GM12878 (cell line): ENCODE data around the gene PCDHGC4. TPM values are rescaled to one million over a fixed set of nuclear protein-coding genes. Genes with fewer than 3 reads are reported as not detected.
A peak's percentile ranks its signal among the peaks of the same experiment; 100 is the strongest.

Experiments
- ASH2L ChIP-seq: fragments of 300-600, 200-600 bp; sonication (generic); IDR thresholded peaks from 2 replicates; pipeline ENCODE4 v1.6.1; 2017; ENCODE audit warnings: low read depth, mild to moderate bottlenecking, borderline replicate concordance
- BCL11A ChIP-seq: IDR thresholded peaks from 2 replicates; pipeline ENCODE4 v1.6.1; 2011; ENCODE audit warnings: low read depth, low read length
- BMI1 ChIP-seq: fragments of 450-650 bp; IDR thresholded peaks from 2 replicates; pipeline ENCODE4 v1.6.1; 2016; ENCODE audit warnings: mild to moderate bottlenecking, moderate library complexity, borderline replicate concordance
- CBX3 ChIP-seq: fragments of 200-600 bp; sonication (generic); IDR thresholded peaks from 2 replicates; pipeline ENCODE4 v1.6.1; 2016; ENCODE audit warnings: low read depth, borderline replicate concordance
- EZH2 ChIP-seq: IDR thresholded peaks from 2 replicates; pipeline ENCODE4 v1.6.1; 2012; ENCODE audit warnings: low read depth, mild to moderate bottlenecking, control low read depth, inconsistent platforms, low read length, borderline replicate concordance; ENCODE audit not compliant: control insufficient read depth
- KLF5 ChIP-seq: fragments of 450-650 bp; IDR thresholded peaks from 2 replicates; pipeline ENCODE4 v1.6.1; 2014; ENCODE audit warnings: mild to moderate bottlenecking; ENCODE audit not compliant: partially characterized antibody
- MTA2 ChIP-seq: fragments of 450-650 bp; IDR thresholded peaks from 2 replicates; pipeline ENCODE4 v1.6.1; 2016; ENCODE audit warnings: low read depth, mild to moderate bottlenecking, moderate library complexity
- NFYA ChIP-seq: IDR thresholded peaks from 2 replicates; pipeline ENCODE4 v1.6.1; 2011; ENCODE audit warnings: low read depth, mild to moderate bottlenecking, low read length, improper control_type of control experiment, borderline replicate concordance
- PML ChIP-seq: IDR thresholded peaks from 2 replicates; pipeline ENCODE4 v1.6.1; 2012; ENCODE audit warnings: low read length, inconsistent platforms
- POLR2AphosphoS2 ChIP-seq: IDR thresholded peaks from 2 replicates; pipeline ENCODE4 v1.6.1; 2011; ENCODE audit warnings: low read depth, mild to moderate bottlenecking, low read length, improper control_type of control experiment, moderate library complexity
- RB1 ChIP-seq: fragments of 450-650 bp; formaldehyde crosslinking; IDR thresholded peaks from 2 replicates; pipeline ENCODE4 v1.6.1; 2017; ENCODE audit warnings: mild to moderate bottlenecking, borderline replicate concordance
- RBBP5 ChIP-seq: fragments of 200-600 bp; sonication (generic); conservative IDR thresholded peaks from 2 replicates; pipeline ENCODE4 v1.6.1; 2016
- RCOR1 ChIP-seq: conservative IDR thresholded peaks from 2 replicates; pipeline ENCODE4 v1.6.1; 2012; ENCODE audit warnings: low read depth, low read length, improper control_type of control experiment
- SIN3A ChIP-seq: IDR thresholded peaks from 2 replicates; pipeline ENCODE4 v1.6.1; 2012; ENCODE audit warnings: low read depth, low read length, improper control_type of control experiment
- SREBF2 ChIP-seq: IDR thresholded peaks from 2 replicates; pipeline ENCODE4 v1.6.1; 2012; ENCODE audit warnings: mild to moderate bottlenecking, low read length
- SRF ChIP-seq, 2 experiments: IDR thresholded peaks; 2 replicates each; pipeline ENCODE4 v1.6.1; 2011; ENCODE audit warnings: low read depth in 2 of 2, low read length in 2 of 2, mild to moderate bottlenecking in 1 of 2, moderate library complexity in 1 of 2
- SUPT20H ChIP-seq: IDR thresholded peaks from 2 replicates; pipeline ENCODE4 v1.6.1; 2011; ENCODE audit warnings: low read depth, mild to moderate bottlenecking, low read length, moderate library complexity, borderline replicate concordance; ENCODE audit not compliant: control insufficient read depth
- TAF1 ChIP-seq: IDR thresholded peaks from 2 replicates; pipeline ENCODE4 v1.6.1; 2011; ENCODE audit warnings: mild to moderate bottlenecking, low read depth, low read length, borderline replicate concordance
- USF1 ChIP-seq: IDR thresholded peaks from 2 replicates; pipeline ENCODE4 v1.6.1; 2011; ENCODE audit warnings: borderline replicate concordance, low read depth, mild to moderate bottlenecking, moderate library complexity, mixed read lengths, low read length; ENCODE audit not compliant: insufficient read depth; ENCODE audit errors: extremely low read length
- YBX1 ChIP-seq: fragments of 450-650 bp; IDR thresholded peaks from 2 replicates; pipeline ENCODE4 v1.6.1; 2016; ENCODE audit warnings: antibody characterized with exemption
- ZNF207 ChIP-seq: fragments of 450-650 bp; IDR thresholded peaks from 2 replicates; pipeline ENCODE4 v1.6.1; 2014; ENCODE audit warnings: antibody characterized with exemption, mild to moderate bottlenecking, borderline replicate concordance
- ZNF274 ChIP-seq: IDR thresholded peaks from one replicate; pipeline ENCODE4 v1.8.0; 2011; ENCODE audit not compliant: insufficient read length, insufficient read depth
- ZNF384 ChIP-seq: IDR thresholded peaks from 2 replicates; pipeline ENCODE4 v1.6.1; 2012; ENCODE audit warnings: low read depth, mild to moderate bottlenecking, low read length, improper control_type of control experiment, borderline replicate concordance
- polyA plus RNA-seq, 11 experiments: library from polyadenylated mRNA; depleted of rRNA in 4 of 11; unstranded in 6 of 11; stranded (reverse) in 5 of 11; fragments of >200 nt; fragmentation: Nextera tagmentation in 4 of 11; fragmentation: Illumina TruSeq in 1 of 11; extraction: Ambion mirVana in 4 of 11; extraction: Trizol in 1 of 11; gene quantifications; 1 replicate in 1 of 11; 2 replicates in 10 of 11; pipeline versions ENCODE4 v1.2.1 to v1.2.3, GENCODE V29; 2011 to 2016; ENCODE audit warnings: inconsistent platforms in 2 of 11, missing spikeins in 2 of 11, low read depth in 1 of 11
- total RNA-seq, 4 experiments: library from RNA; depleted of rRNA in 3 of 4; stranded (reverse); fragments of >200 nt in 3 of 4; fragmentation: Illumina TruSeq in 1 of 4; extraction: Trizol in 1 of 4; gene quantifications; 2 replicates each; pipeline versions ENCODE4 v1.2.1 to v1.2.3, GENCODE V29; 2013 to 2021
- TF ChIP-seq, protein P1 (sequence below): fragments of 450-650 bp; IDR thresholded peaks from 2 replicates; pipeline ENCODE4 v1.6.1; 2017; ENCODE audit warnings: low read depth, mild to moderate bottlenecking, moderate library complexity
- TF ChIP-seq, protein P2 (sequence below): fragments of 450-650 bp; IDR thresholded peaks from 2 replicates; pipeline ENCODE4 v1.6.1; 2016; ENCODE audit warnings: mild to moderate bottlenecking

Gene PCDHGC4
- total and polyA plus RNA-seq, 10 of the 15 experiments (the other 5 are each of a cell fraction or from before 2014, with no cell fraction given): 0.04 to 1.2 (median 0.52) TPM

DNA sequence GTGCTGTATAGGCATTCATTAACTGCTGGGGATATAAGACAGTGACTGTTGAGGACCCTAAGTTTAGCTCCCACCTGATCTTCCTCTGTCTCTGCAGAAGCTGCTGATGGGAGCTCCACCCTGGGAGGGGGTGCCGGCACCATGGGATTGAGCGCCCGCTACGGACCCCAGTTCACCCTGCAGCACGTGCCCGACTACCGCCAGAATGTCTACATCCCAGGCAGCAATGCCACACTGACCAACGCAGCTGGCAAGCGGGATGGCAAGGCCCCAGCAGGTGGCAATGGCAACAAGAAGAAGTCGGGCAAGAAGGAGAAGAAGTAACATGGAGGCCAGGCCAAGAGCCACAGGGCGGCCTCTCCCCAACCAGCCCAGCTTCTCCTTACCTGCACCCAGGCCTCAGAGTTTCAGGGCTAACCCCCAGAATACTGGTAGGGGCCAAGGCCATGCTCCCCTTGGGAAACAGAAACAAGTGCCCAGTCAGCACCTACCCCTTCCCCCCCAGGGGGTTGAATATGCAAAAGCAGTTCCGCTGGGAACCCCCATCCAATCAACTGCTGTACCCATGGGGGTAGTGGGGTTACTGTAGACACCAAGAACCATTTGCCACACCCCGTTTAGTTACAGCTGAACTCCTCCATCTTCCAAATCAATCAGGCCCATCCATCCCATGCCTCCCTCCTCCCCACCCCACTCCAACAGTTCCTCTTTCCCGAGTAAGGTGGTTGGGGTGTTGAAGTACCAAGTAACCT is 26.2 kb downstream of the PCDHGC4 start (continued):
- TF ChIP-seq, protein P1, sequence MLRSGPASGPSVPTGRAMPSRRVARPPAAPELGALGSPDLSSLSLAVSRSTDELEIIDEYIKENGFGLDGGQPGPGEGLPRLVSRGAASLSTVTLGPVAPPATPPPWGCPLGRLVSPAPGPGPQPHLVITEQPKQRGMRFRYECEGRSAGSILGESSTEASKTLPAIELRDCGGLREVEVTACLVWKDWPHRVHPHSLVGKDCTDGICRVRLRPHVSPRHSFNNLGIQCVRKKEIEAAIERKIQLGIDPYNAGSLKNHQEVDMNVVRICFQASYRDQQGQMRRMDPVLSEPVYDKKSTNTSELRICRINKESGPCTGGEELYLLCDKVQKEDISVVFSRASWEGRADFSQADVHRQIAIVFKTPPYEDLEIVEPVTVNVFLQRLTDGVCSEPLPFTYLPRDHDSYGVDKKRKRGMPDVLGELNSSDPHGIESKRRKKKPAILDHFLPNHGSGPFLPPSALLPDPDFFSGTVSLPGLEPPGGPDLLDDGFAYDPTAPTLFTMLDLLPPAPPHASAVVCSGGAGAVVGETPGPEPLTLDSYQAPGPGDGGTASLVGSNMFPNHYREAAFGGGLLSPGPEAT: peak; percentile 62
- TF ChIP-seq KLF5 (no peak), ASH2L (no peak), PML (no peak), SREBF2 (no peak), SUPT20H (no peak), RB1 (no peak), MTA2 (peak; percentile 66), SRF (IDR thresholded peaks at IDR 0.05; ENCODE audit: low read depth in 2 of 2, low read length in 2 of 2) (no peak), CBX3 (no peak), RCOR1 (no peak), BMI1 (no peak), ZNF274 (no peak), SIN3A (no peak), USF1 (no peak), NFYA (no peak), YBX1 (no peak), TAF1 (0 out of 2 replicates have a peak, but pooled peaks have one; percentile 26), ZNF207 (no peak), EZH2 (no peak), BCL11A (0 out of 2 replicates have a peak, but pooled peaks have one; percentile 35), ZNF384 (no peak), RBBP5 (no peak), POLR2AphosphoS2 (0 out of 2 replicates have a peak, but pooled peaks have one; percentile 63)
- TF ChIP-seq, protein P2, sequence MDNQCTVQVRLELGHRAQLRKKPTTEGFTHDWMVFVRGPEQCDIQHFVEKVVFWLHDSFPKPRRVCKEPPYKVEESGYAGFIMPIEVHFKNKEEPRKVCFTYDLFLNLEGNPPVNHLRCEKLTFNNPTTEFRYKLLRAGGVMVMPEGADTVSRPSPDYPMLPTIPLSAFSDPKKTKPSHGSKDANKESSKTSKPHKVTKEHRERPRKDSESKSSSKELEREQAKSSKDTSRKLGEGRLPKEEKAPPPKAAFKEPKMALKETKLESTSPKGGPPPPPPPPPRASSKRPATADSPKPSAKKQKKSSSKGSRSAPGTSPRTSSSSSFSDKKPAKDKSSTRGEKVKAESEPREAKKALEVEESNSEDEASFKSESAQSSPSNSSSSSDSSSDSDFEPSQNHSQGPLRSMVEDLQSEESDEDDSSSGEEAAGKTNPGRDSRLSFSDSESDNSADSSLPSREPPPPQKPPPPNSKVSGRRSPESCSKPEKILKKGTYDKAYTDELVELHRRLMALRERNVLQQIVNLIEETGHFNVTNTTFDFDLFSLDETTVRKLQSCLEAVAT: no peak
